CD4-positive, alpha-beta T cell treated with Interleukin-17A for 1 hour (primary cell): Measurements from ENCODE around the gene DAB1.
"Not testable (repeated sequence)": the region's sequence is repeated elsewhere in the genome, so short reads cannot be mapped to it uniquely, and the experiment has no call there.

ENCODE experiments used
- DNase-seq: peaks from one replicate; pipeline ENCODE4 v3.0.0-alpha.2; 2020

The DAB1 gene

DNA sequence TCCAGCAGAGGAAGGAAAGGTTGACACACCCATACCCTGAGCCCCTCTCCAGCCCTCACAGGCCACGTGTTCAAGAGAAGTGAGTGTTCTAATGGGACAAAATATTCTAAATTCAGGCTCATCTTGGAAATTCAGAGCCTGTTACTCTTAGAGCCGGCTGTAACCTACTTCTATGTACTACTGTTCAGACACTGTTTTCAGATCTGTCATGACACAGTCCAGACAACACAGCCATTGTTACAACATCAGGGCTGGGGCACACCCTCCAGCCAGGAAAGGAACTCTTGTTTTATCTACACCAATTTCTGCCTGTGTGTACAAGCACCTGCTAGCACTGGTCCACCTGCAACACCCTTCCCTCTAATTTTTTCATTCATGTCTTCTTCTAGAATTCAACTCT lies 312.7 kb downstream of the DAB1 start:
- DNase-seq = no peak

DNA sequence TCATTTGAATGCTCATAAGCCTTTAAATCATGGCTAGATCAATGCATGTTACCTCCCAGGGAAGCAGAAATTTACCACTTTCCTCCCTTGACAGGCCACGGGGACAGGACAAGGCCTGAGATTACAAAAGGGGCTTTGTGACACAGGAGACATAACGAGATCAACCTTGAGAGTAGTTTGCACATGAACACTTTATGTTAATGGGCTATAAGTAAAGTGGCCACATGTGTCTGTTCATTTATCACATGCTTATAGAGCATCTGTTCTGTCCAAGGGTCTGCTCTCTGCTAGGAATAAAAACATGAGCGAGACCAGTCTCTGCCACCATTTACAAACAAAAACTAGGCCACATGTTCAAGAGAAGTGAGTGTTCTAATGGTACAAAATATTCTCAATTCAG lies 314.0 kb downstream of the DAB1 start:
- DNase-seq = no peak

DNA sequence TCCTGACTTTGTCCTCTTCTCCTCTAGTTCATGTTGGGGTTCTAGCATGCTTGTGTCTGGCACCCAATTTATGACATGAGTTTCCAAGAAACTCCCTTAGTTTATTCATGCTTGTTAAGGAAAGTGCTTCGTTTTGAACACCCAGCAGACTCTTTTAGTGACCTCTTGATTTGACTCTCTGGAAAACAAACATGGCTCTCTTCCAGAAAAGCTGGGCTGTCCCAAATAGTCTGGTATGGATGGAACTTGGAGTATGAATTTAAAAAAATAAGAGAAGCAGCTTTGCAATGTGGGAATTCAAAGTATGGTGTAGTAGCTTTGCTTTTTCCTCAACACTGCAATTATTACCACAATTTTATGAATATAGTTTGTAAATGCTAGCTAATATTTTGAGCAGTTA lies 314.6 kb downstream of the DAB1 start:
- no peak for DNase-seq

DNA sequence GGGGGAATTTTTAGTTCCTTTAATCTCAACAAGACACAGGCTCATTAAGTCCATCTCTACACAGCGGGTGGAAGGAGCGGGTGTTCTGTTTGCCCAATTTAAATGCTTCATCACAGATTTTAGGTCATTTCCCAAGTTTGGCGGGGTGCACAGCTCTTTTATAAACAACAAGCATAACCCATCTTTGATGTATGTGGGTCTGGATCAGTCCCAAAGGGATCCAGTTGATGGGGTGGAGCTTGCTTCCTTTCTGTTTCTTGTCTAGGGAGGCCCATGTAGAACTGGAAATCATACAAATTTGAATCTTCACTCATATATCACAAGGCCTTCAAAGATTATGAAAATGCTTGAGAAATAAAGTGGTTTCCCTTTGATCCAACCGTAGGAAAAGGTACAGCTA lies 317.6 kb downstream of the DAB1 start:
- no peak for DNase-seq

DNA sequence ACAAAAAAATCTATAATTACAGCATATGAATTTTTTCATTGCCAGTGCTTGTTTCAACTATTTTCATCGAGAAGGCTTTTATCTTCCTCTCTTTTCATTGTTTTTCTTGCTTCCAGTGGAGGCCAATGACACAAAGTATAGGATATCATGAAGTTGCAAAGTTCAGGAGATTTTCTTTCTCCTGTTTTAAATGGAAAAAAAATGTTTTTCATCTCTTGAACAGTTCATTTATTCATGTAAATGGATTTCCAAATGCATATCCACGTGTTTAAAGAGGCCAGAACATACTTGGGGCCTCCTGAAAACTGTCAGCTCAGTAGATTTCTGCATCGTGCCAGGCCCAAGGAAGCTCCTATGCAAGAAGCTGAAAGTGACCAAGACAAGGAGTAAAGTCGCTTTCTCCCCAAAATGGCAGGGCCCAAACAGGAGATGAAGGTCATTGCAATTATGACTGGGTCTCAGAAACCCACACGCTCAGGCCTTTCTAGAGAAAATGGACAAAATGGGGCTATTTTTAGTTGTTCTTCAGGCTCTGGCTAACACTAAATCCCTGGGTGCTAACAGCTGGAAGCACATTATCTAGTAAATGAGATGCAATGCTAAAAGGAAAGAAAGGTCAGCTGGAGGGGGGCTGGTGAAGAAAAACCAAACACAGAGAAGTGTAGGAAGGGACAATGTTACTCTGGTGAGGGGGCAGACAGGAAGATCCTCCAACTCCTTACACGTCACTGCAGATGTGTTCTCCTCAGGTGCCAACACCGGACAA lies 321.1 kb downstream of the DAB1 start:
- DNase-seq = no peak

DNA sequence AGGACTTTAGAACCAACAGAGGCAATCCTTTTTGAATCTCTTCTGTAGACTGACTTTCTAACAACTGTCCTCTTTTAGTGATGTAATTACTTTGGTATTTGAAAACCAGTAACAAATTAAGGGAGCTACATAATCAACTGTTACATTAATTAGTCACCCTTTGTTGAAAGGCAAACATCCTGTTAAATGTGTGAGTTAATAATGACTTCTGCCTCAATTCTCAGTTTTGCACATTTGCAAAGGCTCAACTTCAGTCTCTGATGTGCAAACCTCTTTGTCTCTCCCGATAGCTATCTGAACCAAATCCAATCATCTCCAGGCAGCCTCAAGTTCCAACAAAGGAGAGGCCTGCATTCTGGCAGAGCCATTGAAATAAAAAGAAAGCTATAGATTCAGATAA lies 322.7 kb downstream of the DAB1 start:
- DNase-seq = no peak

DNA sequence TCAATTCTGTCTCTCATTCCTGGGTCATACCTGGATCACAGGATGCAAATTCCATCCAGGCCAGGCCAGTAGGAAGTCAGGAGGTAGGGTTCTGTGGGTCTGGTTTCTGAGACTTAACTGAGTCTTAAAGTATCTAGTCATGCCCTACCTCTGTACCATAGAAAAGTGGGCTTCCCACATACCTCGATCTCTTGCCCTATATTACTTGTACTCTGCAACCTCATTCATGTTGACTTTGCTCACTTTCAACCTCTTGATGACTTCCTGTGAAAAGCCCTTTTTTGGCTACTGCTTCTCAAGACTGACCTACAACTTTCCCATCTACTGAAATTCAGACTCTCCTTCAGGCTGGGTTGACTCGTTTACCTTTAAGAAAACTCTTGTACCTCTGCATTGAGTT lies 329.1 kb downstream of the DAB1 start:
- no peak for DNase-seq

DNA sequence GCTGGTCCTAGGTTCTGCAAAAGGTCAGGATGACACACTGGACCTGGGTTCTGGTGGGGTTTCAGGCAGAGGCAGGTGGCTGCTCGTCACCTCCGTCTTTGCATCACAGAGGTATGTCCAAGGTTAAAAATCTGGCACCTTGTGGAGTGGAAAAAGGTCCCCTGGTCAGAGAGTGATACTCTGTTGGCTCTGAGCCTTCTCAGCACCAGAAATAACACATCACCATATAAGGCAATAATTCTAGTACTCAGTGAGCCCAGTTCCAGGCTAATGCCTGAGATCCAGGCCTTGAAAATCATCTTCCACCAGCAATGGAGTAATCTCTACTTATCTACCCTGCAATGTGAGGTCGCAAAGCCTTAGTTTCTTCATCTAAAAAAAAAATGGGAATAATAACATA lies 330.7 kb downstream of the DAB1 start:
- DNase-seq = no peak

DNA sequence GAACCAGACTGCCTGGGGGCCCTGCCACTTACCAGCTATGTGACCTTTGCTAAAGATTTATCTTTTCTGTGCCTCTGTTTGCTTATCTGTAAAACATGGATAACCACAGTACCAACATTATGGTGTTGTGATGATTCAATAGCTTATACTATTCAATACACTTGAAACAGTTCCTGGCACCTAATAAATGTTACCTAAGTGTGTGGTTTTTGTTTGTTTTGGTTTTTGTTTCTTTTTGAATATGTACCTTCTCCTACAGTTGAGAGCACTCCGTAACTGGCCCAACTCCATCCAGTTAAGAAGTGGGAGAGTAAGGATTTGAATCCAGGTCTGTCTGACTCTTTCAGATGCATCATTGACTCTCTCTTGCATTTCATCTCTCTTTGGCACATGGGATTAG lies 332.2 kb downstream of the DAB1 start:
- DNase-seq = no peak

DNA sequence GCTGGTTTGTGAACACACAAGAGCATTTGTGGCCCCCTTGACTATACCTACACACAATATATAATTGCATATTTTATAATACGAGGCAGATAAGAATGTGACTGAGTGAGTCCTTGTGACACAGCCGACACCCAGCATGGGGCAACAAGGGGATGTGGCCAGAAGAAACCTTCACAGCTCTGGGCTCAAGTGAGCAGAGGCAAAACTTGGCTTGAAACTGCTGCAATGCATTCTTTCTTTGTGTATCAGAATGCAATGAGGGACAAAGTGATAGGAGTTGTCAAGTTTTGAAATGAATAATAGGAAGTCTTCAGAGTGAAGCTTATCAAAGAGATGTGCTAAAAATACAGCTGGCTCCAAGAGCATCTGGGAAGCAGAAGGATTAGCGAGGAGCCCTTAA lies 334.0 kb downstream of the DAB1 start:
- DNase-seq = no peak

DNA sequence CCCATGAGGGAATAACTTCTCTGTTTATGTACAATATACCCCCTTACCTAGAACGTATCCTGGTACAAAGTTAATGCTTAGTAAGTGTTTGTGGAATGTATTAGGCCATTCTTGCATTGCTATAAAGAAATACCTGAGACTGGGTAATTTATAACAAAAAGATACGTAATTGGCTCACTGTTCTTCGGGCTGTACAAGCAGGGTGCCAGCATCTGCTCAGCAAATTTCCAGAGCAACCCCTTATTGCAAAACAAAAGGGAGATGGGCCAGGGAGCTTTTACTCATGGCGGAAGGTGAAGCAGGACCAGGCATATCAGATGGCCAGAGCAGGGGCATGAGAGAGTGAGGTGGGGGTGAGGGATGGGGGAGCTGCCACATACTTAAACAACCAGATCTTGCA lies 334.6 kb downstream of the DAB1 start:
- no peak for DNase-seq

DNA sequence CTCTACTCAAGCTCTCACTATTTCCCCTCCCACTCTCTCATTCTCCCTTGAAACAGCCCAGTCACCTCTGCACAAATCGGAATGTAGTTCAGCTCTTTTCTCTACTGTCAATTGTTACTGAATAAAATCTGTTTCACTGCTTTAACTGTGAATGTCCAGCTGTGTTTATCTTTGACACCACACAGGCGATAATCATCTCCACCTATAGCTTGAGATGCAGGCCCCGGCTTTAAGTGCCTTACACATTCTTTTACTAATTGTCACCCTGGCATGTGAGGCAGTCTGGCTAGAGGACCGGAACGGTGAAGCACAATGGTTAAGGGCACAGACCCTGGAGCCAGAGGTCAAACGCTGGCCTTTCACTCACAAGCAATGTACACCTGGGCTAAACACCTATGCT lies 335.2 kb downstream of the DAB1 start:
- DNase-seq = no peak

DNA sequence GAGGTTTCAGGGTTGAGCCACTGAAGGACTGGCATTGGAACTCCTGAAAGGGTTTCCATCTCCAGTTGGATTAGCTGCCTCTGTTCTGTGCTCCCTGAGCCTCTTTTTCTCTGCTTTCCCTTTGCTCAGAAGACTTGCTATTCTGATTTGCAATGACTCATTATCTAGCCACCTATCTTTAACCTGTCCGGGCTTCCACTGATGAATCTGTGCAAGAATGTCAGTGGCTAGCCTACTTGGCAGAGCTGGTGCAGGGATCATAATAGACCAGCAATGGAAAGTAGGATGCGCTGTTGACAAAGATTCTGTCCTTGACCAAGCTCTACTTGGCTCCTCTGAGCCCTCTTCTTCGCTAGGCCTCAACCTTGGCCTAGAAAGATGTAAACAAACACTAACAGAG lies 336.2 kb downstream of the DAB1 start:
- not testable (repeated sequence) for DNase-seq

DNA sequence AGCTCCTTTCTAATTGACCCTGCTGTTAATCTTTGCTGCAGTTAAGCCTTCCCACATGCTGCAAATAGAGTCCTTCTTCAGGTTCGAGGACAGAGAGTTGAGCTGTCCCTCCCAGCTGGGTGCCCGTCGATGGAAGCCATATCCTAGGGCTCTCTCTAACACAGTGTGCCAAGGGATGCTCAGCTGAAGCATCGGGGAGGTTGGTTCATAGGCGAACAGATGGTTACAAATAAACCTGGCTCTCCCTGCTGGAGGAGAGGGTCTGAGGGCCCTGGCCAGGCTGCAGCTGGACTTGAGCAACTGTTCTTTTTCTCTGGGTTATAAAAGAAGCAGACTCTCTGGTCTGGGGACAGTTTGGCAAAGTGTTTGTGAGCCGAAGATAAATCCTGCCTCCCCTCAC lies 337.7 kb downstream of the DAB1 start:
- DNase-seq = no peak

DNA sequence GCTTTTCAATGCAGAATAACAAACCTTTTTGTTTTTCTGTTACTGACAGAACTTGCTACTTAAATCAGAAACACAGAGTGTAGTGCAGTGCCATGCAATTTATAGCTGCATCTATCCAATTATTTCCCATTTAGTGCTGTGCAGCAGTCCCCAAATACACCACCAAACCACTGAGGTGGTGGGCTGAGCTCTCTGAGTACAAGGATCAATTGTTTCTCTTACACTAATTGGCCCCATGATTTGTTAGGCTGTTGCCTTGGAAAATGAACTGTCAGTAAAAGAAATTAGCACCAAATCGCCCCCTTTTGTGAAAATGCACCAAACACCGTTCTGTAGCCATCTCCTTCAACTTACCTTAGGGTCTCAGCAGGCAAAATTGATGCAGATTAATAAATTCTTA lies 339.2 kb downstream of the DAB1 start:
- DNase-seq = no peak

DNA sequence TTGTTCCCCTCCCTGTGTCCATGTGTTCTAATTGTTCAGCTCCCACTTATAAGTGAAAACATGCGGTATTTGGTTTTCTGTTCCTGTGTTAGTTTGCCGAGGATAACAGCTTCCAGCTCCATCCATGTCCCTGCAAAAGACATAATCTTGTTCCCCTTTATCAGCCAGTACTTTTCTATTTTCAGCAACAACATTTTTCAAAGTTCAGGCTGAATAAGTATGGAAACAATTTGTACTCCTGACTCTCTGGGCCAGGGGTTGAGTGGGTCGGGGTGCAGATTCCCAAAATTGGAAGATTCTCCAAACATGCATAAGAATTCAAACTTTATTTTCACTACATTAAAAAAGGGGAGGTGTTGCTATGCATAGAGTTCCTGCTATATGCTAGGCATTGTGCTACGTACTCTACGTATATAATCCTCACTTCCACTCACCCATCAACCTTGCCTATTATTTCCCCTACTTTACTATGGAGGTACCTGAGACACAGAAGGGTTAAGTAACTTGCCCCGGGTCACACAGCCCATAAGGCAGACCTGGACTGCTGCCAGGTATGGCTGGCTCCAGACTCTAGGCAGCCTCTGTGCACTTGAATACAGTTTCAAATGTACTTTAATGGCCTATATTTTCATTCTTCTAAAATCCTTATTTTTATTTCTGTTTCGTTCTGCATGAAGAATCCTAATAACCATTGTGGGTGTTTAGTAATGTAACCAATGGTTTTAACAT lies 341.0 kb downstream of the DAB1 start:
- DNase-seq = no peak

DNA sequence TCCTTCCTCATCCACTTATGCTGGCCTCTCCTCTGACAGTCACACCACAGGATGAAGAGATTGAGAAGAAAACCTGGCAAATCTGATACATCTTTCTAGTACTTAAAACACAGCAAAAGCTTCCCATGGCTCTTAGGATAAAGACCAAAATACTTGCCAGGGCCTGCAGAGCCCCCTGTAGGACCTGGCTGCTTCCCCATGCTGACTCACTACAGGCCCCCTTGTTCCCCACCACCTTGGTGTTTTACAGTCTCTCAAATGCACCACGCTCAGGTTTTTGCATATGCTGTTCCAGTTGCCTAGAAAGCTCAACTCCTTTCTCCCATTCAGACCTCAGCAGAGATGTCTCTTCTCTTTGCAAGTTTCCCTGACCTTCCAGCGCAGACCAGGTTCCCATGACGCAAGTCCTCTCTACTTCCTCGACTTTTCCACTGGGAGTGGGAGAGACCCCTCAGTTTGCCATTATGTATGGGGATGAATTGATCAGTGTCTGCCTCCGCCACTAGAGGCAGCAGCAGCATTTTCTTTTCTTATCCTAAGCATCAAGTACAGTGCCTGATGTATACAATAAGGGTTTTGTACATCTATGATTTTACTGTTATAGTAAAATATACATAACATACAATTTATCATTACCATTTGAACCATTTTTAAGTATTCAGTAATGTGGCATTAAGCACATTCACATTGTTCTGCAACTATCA lies 344.3 kb downstream of the DAB1 start:
- DNase-seq = no peak

DNA sequence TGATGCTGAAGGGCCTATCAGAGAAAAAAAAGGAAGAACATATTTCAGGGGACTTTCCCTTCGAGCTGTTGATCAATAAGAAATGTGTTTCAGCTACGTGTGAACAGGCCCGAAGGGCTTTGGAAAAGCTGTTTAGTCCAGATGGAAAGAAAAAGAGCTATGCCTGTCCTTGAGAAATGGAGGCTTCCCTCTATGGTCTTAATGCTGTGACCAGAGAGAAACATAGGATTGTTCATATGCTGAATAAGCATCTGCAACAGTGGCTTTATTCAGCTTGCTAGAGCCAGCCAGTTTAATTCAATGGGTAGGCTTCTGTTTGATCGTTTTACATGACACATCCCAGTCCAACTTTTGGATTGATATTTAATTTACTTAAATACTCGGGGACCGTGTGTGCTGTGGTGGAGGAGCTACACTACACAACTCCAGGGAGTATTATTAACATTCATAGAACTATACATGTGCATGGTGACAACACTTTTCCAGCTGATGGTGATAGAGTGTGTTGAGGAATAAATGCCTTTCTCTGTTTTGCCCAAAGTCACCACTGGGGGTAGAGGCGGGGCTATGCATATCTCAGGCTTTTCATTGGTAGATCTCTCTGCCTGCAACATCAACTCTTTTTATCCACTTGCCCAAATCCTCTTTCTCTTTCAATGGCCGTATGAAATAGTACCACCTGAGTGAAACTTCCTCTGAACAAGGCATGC lies 351.3 kb downstream of the DAB1 start:
- DNase-seq = no peak

DNA sequence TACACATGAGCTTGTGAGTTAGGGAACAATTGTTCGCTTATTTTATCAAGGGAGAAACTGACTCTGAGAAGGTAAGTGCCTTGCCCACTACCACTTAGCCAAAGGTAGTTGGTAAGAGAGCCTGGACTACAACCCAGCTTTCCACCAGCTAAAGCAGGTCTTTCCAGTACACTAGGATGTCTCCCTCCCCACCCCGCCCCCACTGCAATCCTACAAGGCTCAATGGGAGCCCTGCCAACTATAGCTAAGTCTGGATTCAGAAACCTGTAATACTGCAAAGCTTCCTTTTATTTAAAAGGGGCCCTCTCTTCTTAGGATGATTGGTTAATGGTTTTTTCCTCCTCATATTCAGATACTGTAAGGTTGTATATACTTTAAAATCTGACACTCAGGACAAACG lies 356.0 kb downstream of the DAB1 start:
- no peak for DNase-seq

DNA sequence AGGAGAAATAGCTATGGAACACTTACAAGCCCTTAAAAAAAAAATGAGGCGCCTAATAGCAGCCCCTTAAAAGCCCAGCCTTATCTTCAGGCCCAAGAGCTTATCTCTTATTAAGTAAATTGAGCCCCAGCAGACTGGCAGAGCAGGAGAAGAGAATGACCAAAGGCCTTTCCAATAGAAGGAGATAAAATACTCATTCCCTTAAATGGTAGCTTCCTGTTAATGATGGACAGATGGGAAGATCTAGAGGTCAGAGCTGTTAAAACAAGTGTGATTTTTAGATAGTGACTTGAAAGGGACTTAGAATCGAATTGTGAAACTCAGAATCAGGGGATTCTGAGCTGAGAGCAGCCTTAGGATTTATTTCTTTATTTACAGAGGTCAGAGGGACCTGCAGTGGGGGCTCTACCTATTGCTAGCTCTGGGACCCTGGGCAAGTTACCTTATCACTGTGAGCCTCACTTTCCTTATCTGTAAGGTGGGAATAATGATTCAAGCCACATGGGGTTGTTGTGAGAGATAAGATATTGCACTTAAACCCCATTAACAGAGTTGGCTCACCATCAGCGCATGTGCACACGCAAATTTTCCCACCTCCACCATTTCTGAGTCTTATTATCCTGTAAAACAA lies 356.8 kb downstream of the DAB1 start:
- DNase-seq = no peak

DNA sequence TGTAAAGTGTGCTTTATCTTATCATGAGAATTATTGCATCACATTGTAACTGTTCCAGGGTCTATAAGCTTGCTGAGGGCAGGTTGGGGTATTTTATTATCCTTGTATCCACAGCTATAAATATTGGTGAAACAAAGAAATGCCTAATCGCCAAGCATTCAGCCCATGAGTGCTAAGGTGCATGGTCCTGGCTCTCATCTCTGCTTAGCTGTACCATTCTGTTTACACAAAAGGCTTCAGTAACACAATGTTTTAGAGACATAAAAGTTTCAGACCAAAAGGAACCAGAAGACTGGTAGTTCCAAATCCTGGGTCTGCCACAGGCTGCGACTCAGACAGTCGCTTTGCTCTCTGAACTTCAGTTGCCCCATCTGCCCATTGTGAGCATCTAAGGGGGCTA lies 358.4 kb downstream of the DAB1 start:
- no peak for DNase-seq

DNA sequence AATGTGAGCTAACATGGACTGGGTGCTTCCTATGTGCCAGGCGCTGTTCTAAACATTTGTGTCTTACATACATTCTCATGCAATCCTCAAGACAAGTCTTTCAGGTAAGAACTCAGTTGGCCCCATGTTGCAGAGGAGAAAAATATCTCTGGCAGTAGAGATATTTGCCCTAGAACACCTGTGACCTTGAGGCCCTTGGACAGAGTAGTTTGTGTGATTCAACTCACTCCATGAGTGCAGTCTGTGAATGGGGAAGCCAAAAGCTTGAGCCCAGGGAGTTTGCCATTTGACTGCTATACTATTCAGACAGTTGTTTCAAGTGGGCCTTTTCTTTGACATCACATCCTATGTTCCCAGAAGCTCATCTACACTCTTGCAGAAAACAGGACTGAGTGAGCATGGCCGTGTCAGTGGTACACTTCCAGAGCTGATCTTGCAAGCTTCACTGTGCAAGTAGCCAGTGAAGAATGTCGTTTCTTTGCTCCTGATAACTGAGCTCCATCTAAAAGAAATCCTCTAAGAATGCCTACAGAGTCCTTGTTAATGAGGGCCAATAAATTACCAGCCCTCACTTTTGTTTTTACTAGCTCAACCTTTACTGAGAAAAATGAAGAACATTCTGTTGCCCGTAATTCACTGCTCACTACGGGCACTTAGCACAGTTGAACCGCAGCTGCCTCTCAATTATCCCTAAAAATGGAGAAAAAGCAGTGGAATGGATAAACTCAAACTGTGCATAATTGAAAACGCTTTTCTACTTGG lies 359.3 kb downstream of the DAB1 start:
- no peak for DNase-seq
